ENCODE results near the gene DCP2. TPM values are rescaled to one million over a fixed set of nuclear protein-coding genes. Genes with fewer than 3 reads are reported as not detected.

The DCP2 gene
- total RNA-seq, 1 experiment from 2014 or later: 186 TPM

DNA sequence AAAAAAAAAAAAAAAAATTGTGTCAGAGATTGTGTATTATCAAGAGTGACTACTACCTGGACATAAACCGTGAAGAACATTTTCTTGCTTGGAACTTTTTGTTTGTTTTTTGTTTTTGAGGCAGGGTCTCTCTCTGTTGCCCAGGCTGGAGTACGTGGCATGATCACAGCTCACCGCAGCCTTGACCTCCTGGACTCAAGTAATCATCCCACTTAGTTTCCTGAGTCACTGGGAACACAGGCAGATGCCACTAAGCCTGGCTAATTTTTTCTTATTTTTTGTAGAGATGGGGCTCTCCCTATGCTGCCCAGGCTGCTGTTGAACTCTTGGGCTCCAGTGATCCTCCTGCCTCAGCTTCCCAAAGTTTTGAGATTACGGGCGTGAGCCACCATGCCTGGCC, 25.8 kb downstream of the DCP2 start (continued):
- TF ChIP-seq FOXK1 (CRISPR knock-in tag; IDR thresholded peaks at IDR 0.05) (no peak), IRF2 (CRISPR knock-in tag; IDR thresholded peaks at IDR 0.05; ENCODE audit: borderline replicate concordance, low read depth) (no peak)

DNA sequence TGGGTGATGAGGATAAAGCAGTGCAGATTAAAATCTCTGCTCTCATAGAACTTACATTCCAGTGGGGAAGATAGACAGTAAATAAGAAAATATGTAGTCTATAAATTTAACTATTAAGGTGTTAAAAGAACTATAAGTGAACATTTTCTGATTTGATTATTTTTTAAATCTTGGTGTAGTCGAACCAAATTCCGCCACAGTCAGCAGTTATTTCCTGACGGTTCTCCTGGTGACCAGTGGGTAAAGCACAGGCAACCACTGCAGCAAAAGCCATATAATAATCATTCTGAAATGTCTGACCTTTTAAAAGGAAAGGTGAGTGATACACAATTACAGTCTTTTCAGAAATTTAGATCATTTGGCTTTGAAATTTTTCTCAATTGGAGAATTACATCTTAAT, 27.2 kb downstream of the DCP2 start:
- ChIA-PET CTCF (no interaction called here), POLR2A (no interaction called here)
- no peak overlapping the region for H3K27ac Mint-ChIP-seq
- H3K36me3 Mint-ChIP-seq: peaks cover 64% of the 10 kb centered on the region
- peaks cover 3% of the 10 kb centered on the region for H3K4me1 Mint-ChIP-seq
- H3K27me3 Mint-ChIP-seq (ENCODE audit: low read depth): no peaks in the 10 kb centered on the region
- DNase-seq (ENCODE audit: low spot score) (no peak), ATAC-seq (no peak)
- no peak overlapping the region for H3K4me3 Mint-ChIP-seq
- H3K9me3 Mint-ChIP-seq: no peaks in the 10 kb centered on the region
- TF ChIP-seq SOX15 (CRISPR knock-in tag; IDR thresholded peaks at IDR 0.05): no peak
- TF ChIP-seq NR3C1 (CRISPR knock-in tag; conservative IDR thresholded peaks at IDR 0.05; ENCODE audit: low read depth): no peak
- TF ChIP-seq GABPB1 (CRISPR knock-in tag; IDR thresholded peaks at IDR 0.05): no peak
- TF ChIP-seq, protein P1, sequence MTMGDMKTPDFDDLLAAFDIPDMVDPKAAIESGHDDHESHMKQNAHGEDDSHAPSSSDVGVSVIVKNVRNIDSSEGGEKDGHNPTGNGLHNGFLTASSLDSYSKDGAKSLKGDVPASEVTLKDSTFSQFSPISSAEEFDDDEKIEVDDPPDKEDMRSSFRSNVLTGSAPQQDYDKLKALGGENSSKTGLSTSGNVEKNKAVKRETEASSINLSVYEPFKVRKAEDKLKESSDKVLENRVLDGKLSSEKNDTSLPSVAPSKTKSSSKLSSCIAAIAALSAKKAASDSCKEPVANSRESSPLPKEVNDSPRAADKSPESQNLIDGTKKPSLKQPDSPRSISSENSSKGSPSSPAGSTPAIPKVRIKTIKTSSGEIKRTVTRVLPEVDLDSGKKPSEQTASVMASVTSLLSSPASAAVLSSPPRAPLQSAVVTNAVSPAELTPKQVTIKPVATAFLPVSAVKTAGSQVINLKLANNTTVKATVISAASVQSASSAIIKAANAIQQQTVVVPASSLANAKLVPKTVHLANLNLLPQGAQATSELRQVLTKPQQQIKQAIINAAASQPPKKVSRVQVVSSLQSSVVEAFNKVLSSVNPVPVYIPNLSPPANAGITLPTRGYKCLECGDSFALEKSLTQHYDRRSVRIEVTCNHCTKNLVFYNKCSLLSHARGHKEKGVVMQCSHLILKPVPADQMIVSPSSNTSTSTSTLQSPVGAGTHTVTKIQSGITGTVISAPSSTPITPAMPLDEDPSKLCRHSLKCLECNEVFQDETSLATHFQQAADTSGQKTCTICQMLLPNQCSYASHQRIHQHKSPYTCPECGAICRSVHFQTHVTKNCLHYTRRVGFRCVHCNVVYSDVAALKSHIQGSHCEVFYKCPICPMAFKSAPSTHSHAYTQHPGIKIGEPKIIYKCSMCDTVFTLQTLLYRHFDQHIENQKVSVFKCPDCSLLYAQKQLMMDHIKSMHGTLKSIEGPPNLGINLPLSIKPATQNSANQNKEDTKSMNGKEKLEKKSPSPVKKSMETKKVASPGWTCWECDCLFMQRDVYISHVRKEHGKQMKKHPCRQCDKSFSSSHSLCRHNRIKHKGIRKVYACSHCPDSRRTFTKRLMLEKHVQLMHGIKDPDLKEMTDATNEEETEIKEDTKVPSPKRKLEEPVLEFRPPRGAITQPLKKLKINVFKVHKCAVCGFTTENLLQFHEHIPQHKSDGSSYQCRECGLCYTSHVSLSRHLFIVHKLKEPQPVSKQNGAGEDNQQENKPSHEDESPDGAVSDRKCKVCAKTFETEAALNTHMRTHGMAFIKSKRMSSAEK (CRISPR knock-in tag; IDR thresholded peaks at IDR 0.05; ENCODE audit: borderline replicate concordance): no peak
- no peak for TF ChIP-seq GRHL2 (CRISPR knock-in tag; IDR thresholded peaks at IDR 0.05; ENCODE audit: insufficient replicate concordance, severe bottlenecking)
- TF ChIP-seq ATF1 (CRISPR knock-in tag; IDR thresholded peaks at IDR 0.05): no peak
- TF ChIP-seq, protein P2, sequence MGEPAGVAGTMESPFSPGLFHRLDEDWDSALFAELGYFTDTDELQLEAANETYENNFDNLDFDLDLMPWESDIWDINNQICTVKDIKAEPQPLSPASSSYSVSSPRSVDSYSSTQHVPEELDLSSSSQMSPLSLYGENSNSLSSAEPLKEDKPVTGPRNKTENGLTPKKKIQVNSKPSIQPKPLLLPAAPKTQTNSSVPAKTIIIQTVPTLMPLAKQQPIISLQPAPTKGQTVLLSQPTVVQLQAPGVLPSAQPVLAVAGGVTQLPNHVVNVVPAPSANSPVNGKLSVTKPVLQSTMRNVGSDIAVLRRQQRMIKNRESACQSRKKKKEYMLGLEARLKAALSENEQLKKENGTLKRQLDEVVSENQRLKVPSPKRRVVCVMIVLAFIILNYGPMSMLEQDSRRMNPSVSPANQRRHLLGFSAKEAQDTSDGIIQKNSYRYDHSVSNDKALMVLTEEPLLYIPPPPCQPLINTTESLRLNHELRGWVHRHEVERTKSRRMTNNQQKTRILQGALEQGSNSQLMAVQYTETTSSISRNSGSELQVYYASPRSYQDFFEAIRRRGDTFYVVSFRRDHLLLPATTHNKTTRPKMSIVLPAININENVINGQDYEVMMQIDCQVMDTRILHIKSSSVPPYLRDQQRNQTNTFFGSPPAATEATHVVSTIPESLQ (CRISPR knock-in tag; IDR thresholded peaks at IDR 0.05): no peak
- no peak for TF ChIP-seq NR1H2 (CRISPR knock-in tag; IDR thresholded peaks at IDR 0.05)
- TF ChIP-seq SMAD4 (CRISPR knock-in tag; IDR thresholded peaks at IDR 0.05): no peak
- no peak for TF ChIP-seq NFE2L1 (CRISPR knock-in tag; IDR thresholded peaks at IDR 0.05)
- TF ChIP-seq PRRX2 (CRISPR knock-in tag; IDR thresholded peaks at IDR 0.05): no peak
- no peak for TF ChIP-seq ZNF219 (CRISPR knock-in tag; IDR thresholded peaks at IDR 0.05; ENCODE audit: borderline replicate concordance)
- TF ChIP-seq, protein P3, sequence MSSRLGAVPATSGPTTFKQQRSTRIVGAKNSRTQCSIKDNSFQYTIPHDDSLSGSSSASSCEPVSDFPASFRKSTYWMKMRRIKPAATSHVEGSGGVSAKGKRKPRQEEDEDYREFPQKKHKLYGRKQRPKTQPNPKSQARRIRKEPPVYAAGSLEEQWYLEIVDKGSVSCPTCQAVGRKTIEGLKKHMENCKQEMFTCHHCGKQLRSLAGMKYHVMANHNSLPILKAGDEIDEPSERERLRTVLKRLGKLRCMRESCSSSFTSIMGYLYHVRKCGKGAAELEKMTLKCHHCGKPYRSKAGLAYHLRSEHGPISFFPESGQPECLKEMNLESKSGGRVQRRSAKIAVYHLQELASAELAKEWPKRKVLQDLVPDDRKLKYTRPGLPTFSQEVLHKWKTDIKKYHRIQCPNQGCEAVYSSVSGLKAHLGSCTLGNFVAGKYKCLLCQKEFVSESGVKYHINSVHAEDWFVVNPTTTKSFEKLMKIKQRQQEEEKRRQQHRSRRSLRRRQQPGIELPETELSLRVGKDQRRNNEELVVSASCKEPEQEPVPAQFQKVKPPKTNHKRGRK (CRISPR knock-in tag; IDR thresholded peaks at IDR 0.05; ENCODE audit: borderline replicate concordance): no peak
- no peak for TF ChIP-seq TP53 (CRISPR knock-in tag; IDR thresholded peaks at IDR 0.05)
- no peak for TF ChIP-seq ESRRA (CRISPR knock-in tag; IDR thresholded peaks at IDR 0.05; ENCODE audit: borderline replicate concordance)
- TF ChIP-seq, protein P4, sequence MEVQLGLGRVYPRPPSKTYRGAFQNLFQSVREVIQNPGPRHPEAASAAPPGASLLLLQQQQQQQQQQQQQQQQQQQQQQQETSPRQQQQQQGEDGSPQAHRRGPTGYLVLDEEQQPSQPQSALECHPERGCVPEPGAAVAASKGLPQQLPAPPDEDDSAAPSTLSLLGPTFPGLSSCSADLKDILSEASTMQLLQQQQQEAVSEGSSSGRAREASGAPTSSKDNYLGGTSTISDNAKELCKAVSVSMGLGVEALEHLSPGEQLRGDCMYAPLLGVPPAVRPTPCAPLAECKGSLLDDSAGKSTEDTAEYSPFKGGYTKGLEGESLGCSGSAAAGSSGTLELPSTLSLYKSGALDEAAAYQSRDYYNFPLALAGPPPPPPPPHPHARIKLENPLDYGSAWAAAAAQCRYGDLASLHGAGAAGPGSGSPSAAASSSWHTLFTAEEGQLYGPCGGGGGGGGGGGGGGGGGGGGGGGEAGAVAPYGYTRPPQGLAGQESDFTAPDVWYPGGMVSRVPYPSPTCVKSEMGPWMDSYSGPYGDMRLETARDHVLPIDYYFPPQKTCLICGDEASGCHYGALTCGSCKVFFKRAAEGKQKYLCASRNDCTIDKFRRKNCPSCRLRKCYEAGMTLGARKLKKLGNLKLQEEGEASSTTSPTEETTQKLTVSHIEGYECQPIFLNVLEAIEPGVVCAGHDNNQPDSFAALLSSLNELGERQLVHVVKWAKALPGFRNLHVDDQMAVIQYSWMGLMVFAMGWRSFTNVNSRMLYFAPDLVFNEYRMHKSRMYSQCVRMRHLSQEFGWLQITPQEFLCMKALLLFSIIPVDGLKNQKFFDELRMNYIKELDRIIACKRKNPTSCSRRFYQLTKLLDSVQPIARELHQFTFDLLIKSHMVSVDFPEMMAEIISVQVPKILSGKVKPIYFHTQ (CRISPR knock-in tag; IDR thresholded peaks at IDR 0.05): no peak
- no peak for TF ChIP-seq RELA (CRISPR knock-in tag; IDR thresholded peaks at IDR 0.05; ENCODE audit: borderline replicate concordance)
- TF ChIP-seq, protein P5, sequence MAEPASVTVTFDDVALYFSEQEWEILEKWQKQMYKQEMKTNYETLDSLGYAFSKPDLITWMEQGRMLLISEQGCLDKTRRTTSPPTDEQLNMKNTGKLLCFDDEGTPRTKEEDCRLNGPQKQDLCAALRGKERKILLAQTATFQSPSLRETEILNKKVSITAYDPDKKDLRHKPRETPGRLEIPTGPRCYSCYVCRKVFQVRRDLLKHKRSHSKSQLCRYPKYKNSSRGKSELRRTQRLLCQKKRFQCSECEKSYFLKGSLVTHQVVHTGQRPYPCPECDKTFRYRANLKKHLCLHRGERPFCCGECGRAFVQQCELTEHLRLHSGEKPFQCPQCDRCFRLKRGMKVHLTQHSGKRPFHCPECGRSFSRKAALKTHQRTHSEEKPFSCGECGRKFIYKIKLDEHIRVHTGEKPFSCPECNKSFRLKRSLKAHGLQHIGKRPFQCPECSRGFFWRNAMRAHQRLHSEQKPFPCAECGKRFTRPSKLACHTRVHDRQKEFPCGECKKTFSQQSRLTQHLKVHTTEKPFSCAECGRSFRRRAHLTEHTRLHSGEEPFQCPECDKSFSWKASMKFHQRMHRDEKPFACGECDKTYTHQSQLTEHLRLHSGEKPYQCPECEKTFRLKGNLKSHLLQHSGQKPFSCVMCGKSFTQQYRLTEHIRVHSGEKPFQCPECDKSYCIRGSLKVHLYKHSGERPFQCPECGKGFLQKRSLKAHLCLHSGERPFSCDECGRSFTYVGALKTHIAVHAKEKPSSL (CRISPR knock-in tag; conservative IDR thresholded peaks at IDR 0.05): no peak
- TF ChIP-seq, protein P6, sequence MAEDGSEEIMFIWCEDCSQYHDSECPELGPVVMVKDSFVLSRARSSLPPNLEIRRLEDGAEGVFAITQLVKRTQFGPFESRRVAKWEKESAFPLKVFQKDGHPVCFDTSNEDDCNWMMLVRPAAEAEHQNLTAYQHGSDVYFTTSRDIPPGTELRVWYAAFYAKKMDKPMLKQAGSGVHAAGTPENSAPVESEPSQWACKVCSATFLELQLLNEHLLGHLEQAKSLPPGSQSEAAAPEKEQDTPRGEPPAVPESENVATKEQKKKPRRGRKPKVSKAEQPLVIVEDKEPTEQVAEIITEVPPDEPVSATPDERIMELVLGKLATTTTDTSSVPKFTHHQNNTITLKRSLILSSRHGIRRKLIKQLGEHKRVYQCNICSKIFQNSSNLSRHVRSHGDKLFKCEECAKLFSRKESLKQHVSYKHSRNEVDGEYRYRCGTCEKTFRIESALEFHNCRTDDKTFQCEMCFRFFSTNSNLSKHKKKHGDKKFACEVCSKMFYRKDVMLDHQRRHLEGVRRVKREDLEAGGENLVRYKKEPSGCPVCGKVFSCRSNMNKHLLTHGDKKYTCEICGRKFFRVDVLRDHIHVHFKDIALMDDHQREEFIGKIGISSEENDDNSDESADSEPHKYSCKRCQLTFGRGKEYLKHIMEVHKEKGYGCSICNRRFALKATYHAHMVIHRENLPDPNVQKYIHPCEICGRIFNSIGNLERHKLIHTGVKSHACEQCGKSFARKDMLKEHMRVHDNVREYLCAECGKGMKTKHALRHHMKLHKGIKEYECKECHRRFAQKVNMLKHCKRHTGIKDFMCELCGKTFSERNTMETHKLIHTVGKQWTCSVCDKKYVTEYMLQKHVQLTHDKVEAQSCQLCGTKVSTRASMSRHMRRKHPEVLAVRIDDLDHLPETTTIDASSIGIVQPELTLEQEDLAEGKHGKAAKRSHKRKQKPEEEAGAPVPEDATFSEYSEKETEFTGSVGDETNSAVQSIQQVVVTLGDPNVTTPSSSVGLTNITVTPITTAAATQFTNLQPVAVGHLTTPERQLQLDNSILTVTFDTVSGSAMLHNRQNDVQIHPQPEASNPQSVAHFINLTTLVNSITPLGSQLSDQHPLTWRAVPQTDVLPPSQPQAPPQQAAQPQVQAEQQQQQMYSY (CRISPR knock-in tag; IDR thresholded peaks at IDR 0.05): no peak

Data from WTC11 (cell line).